H7 (cell line): Measurements from ENCODE around the gene PPP1R37. TPM values are rescaled to one million over a fixed set of nuclear protein-coding genes. Genes with fewer than 3 reads are reported as not detected.
"Not testable (repeated sequence)": the region's sequence is repeated elsewhere in the genome, so short reads cannot be mapped to it uniquely, and the experiment has no call there.

ENCODE experiments used
- DNase-seq: peaks from one replicate; pipeline ENCODE4 v3.0.0; 2012
- H3K27me3 ChIP-seq: 2 replicates; pipeline ENCODE4 v1.6.0; 2011; ENCODE audit warnings: mild to moderate bottlenecking, low read length; ENCODE audit not compliant: control insufficient read depth, insufficient read depth
- H3K36me3 ChIP-seq: replicated peaks from 2 replicates; pipeline ENCODE4 v1.5.1; 2011; ENCODE audit warnings: low read length; ENCODE audit not compliant: control insufficient read depth, insufficient read depth
- H3K4me3 ChIP-seq: 2 replicates; pipeline ENCODE4 v1.5.1; 2011; ENCODE audit warnings: low read depth, mild to moderate bottlenecking, control low read depth, low read length, moderate library complexity; ENCODE audit not compliant: insufficient read depth
- total RNA-seq: library from RNA; depleted of rRNA; stranded (reverse); fragments of >200 nt; shearing (Covaris generic); gene quantifications from 2 replicates; pipeline ENCODE4 v1.2.3, GENCODE V29; 2014

The PPP1R37 gene
- total RNA-seq, 1 experiment from 2014 or later, result 32.9 TPM

DNA sequence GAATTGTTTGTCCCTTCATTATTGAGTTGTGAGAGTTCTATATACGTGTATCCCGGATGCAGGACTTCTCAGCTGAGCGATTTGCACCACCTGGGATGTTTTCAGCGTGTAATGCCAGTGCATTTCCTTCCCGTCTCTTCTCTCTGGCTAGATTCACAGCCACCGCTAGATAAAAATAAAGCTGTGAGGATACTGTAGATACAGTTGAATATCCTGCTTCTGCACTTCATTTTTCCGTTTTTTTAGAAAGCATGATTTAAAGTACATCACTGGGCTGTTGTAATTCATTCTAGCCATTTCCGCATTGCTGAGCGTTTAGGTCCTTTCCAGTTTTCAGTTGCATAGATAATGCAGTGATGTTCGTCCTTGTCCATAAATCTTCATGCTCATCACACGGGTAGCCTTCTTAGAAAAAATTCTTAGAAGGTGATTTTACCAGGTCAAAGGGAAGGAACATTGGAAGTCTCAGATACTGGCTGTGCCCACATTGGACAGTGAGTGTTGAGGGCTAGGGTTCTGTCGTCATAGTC lies 14.7 kb downstream of the PPP1R37 start:
- no peaks in the 10 kb centered on the region for H3K27me3 ChIP-seq
- H3K36me3 ChIP-seq, result no peaks in the 10 kb centered on the region
- no peak overlapping the region for H3K4me3 ChIP-seq
- DNase-seq, result no peak

DNA sequence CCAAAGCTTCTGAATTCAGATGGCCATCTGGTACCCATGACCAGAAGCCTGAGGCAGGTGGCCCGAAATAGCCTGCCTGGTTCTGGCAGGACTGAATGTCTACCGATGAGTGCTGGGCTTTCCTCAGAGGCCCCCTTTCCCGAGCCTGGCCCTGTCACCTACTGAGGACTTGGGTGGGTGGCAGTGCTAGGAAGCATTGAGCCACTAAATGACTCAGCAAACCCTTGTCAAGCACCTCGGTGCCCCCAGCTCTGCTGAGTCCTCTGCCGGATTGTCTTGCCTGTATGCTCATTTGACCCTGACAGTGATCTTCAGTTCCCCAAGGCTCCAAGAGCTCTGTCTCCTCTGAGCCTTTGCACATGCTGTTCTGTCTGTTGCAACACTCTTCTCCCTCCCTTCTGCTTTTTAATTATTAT lies 17.9 kb downstream of the PPP1R37 start:
- H3K4me3 ChIP-seq, result no peak overlapping the region
- DNase-seq, result no peak
- H3K27me3 ChIP-seq, result no peaks in the 10 kb centered on the region
- no peaks in the 10 kb centered on the region for H3K36me3 ChIP-seq

DNA sequence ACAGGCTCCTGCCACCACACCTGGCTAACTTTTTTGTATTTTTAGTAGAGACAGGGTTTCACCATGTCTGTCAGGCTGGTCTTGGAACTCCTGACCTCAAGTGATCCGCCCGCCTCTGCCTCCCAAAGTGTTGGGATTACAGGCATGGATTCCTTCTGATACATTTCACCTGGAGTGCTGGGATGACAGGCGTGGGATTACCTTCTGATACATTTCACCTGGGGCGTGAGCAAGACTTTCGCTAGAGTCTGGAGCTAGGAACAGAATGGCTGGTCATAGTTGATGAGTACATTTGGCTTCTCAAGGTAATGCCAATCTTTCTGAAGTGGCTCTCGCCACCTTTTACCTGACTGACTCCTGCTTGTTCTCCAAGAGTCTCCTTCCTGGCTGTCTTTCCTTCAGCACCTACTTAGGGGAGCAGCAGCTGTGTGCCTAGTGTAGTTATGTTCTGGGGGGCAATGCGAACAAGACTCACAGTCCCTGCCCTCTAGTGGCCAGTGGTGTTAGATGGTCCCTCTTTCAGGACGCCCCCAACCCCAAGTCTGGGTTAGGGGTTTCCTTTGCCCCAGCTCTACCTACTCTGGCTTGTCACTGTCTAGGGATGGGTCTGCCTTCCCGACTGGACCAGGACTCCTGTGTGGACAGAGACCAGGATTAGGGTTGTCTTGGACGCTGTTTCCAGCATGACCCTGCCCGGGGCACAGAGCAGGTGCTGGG lies 19.3 kb downstream of the PPP1R37 start:
- Histone ChIP-seq H3K27me3 (no peaks in the 10 kb centered on the region), H3K4me3 (no peak overlapping the region), H3K36me3 (no peaks in the 10 kb centered on the region)
- no peak for DNase-seq

DNA sequence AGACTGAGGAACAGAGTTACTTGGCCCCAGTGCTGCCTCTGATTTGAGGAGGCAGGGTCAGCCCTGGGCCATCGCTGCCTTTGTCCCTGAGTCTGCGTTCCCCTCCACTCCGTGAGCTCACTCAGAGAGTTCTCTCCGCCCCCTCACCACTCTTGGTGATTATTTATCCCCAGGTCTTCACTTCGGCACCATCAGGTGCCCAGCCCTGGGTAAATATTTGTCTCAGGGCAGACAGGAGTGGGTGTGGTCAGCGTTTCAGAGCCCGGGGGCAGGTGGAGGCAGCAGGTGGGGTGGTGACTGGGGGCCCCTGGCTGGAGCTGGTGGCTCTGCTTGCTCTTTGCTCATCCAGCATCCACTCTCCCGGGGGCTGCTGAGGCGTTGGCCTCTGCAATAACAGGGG lies 20.6 kb downstream of the PPP1R37 start:
- no peaks in the 10 kb centered on the region for H3K36me3 ChIP-seq
- H3K4me3 ChIP-seq, result no peak overlapping the region
- DNase-seq, result no peak
- H3K27me3 ChIP-seq, result no peaks in the 10 kb centered on the region

DNA sequence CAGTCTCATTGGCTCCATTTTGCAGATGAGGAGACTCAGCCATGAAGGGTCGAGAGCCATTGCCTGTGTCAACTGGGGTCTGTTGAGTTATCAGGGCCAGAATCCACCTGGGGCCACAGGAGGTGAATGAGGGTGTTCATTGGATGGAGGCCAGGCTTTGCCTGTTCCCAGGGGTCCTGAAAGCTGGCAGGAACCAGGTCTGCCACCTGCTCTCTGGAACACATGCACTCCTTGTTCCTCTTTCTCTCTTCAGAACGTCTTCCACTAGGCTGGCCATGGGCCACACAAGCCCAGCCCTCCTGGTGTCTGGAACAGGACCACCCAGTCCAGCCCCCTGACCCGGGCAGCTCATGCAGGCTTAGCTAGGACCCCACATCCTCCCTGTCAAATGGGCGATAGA lies 21.1 kb downstream of the PPP1R37 start:
- Histone ChIP-seq H3K36me3 (no peaks in the 10 kb centered on the region), H3K27me3 (no peaks in the 10 kb centered on the region), H3K4me3 (no peak overlapping the region)
- no peak for DNase-seq

DNA sequence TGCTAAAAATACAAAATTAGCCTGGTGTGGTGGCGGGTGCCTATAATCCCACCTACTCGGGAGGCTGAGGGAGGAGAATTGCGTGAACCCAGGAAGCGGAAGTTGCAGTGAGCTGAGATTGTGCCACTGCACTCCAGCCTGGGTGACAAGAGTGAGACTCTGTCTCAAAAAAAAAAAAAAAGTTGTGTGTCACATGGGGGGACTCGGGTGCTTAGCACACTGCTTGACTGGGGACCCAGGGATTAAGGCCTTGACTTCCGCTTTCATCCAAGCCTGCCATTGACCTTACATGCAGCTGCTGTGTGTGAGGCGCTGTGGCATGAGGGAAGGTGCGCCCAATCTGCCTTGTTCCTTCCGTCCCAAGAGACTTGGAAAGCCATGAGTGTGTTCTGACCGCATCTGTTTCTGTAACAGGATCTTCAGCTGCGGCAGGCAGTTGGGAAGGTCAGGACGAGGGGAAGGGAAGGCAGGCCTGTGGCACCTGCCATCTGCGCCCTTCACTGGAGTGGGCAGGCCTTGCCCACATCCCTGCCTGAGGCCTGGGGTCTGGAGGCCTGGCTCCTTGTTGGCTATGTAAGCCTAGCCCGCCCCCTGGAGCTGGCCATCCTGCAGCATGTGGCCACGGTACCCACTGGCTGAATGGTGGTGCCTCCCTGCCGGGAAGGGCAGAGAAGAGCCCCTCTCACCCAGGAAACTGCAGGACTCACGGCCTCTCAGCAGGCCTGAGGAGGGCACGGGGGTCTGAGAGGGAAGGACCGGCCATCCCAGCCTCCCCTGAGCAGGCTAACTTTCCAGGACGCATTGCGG lies 23.0 kb downstream of the PPP1R37 start:
- no peak overlapping the region for H3K4me3 ChIP-seq
- peak; percentile 55 for DNase-seq
- H3K36me3 ChIP-seq, result no peaks in the 10 kb centered on the region
- H3K27me3 ChIP-seq, result no peaks in the 10 kb centered on the region

DNA sequence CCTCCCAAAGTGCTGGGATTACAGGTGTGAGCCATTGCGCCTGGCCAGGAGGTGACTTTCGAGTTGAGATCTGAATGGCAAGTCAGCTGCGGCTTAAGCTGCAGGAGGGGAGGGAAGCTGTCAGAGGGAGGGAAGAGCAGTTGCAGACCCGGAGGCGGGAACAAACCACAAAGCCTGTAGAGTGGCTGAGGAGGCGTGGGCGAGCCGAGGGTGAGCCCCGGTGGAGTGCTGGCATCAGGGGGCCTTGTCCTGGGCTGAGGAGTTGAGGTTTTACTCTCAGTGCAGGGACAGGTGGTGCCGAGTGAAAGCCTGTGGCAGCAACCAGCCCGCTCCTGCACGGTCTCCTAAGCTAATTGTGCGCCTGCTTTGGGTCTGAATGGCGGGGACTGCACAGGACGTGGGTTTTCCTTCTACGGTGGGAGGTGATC lies 24.2 kb downstream of the PPP1R37 start:
- no peak overlapping the region for H3K4me3 ChIP-seq
- H3K27me3 ChIP-seq, result no peaks in the 10 kb centered on the region
- H3K36me3 ChIP-seq, result no peaks in the 10 kb centered on the region
- DNase-seq, result peak; percentile 84

DNA sequence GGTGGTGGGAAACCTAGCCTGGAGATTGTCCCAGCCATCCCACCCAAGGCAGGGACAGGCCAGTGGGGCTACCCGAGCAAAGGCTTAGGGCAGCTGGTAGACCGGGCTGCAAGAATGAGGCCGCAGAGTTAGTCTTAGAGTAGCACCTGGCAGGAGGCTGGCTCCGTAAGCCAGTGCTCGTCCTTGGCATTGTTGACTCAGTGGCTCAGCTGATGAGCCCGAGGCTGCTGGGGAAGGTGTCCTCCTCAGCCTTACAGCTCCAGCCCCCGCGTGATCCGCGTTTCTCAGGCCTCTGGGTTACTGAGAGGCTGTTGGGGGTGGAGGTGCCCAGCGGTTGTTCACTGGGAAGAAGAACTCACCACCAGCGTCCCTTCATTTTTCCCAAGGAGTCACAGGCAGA lies 24.7 kb downstream of the PPP1R37 start:
- Histone ChIP-seq H3K27me3 (no peaks in the 10 kb centered on the region), H3K4me3 (no peak overlapping the region), H3K36me3 (no peaks in the 10 kb centered on the region)
- no peak for DNase-seq

DNA sequence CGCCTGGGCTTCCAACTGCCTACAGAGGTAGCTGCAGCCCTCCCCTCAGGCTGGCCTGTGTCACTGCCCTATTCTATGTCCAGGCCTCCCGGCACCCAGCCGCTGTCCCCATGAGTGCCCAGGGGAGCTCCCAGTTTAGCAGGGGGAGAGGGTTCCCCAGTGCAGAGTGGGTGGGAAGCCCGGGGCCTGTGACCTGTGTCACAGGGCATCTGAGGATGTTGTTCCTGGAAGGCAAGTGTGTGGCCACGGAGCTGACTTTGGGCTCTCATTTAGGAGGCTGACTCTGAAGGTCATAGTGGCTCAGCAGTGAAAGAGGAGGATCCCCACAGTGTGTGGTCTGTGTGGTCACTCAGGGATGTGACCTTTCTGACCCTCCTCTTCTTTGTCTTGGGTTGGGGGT lies 25.1 kb downstream of the PPP1R37 start:
- Histone ChIP-seq H3K36me3 (no peaks in the 10 kb centered on the region), H3K27me3 (no peaks in the 10 kb centered on the region), H3K4me3 (no peak overlapping the region)
- DNase-seq, result no peak

DNA sequence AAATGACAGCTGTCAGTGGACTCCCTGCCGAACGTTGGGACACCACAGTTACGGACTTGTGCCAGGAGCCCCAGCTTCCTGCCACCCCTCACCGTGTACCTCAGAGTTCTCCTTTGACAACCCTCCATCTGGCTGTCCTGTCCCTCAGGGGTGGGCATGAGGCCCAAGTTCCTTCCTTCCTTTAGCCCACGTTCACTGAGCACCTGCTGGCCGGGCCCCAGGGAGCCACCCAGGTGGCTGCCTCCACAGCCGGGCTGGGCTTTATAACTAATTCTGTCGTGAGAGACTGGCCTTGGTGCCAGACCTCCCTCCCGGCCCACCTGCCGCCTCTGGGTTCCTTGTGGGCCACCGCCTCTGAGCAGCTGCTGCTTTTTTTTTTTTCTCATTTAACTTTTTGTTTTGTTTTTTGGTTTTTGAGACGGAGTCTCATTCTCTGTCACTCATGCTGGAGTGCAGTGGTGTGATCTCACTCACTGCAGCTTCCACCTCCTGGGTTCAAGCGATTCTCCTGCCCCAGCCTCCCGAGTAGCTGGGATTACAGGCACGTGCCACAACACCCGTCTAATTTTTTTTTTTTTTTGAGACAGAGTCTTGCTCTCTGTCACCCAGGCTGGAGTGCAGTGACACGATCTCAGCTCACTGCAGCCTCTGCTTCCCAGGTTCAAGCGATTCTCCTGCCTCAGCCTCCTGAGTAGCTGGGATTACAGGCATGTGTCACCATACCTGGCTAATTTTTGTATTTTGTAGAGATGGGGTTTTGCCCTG lies 25.8 kb downstream of the PPP1R37 start:
- DNase-seq, H3K4me3 ChIP-seq, H3K27me3 ChIP-seq, H3K36me3 ChIP-seq: not testable (repeated sequence)

DNA sequence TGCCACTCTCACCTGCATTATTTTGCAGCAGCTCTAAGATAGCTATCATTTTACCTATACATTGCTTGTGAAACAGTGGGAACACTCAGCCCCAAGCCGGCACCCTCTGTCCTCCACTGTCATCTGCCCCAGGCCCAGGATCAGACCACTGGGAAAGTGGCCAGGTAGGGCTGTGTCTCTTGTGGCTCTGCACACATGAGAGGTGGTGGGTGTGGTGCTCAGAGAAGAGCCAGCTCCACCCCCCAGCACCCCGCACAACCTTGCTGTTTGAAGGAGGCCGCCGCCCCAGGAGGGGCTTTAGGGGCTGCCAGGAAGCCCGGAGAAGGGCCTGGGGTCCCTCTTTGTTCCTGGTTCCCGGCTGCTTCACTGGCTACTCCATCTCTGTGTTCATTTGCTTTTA lies 26.6 kb downstream of the PPP1R37 start:
- Histone ChIP-seq H3K4me3 (no peak overlapping the region), H3K36me3 (no peaks in the 10 kb centered on the region; the same call in 1 of the 2 replicates), H3K27me3 (no peaks in the 10 kb centered on the region)
- no peak for DNase-seq

DNA sequence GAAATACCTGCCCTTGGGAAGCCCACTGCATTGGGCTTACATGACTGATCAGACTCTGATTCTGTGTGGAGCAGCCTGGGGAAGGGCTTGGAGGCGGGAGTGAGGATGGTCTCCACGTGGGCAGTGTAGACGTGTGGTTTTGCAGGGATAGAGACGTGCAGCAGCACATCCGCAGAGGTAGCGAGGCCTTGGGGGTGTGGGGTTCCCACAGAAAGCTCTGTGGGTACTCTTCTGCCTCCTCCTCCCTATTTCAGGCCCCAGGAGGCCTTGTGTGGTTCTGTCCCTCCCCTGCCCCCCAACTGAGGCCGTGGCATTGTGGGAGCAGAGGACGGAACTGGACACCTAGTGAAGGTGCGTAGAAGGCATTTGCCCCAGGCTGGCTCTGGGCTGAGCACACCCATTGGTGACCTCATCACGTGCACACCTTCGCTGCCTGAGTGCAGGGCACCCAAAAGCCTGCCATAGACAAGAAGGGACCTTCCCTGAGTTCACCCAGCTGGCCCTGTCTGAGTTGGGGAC lies 28.9 kb downstream of the PPP1R37 start:
- Histone ChIP-seq H3K36me3 (no peaks in the 10 kb centered on the region; the same call in none of the 2 replicates), H3K4me3 (no peak overlapping the region), H3K27me3 (no peaks in the 10 kb centered on the region)
- no peak for DNase-seq

DNA sequence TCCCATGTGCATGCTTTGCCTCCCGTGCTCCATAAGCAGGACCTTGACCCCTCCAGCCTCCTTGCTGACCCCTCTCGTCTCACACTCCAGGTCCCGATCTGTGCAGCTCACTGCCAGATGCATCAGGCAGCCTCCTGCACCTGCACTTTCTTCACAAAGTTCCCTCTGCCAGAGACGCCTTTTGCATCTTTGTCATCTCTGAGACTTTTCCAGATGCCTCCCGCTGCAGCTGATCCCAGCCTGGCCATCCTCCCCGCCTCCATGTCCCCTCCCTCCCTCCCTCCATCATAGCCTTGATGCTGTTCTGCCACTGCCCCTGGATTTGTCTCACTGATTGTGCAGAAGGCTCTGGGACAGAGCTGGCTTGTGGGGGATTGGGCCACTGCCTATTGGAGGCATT lies 29.9 kb downstream of the PPP1R37 start:
- Histone ChIP-seq H3K36me3 (no peaks in the 10 kb centered on the region; the same call in none of the 2 replicates), H3K4me3 (no peak overlapping the region), H3K27me3 (no peaks in the 10 kb centered on the region)
- no peak for DNase-seq

DNA sequence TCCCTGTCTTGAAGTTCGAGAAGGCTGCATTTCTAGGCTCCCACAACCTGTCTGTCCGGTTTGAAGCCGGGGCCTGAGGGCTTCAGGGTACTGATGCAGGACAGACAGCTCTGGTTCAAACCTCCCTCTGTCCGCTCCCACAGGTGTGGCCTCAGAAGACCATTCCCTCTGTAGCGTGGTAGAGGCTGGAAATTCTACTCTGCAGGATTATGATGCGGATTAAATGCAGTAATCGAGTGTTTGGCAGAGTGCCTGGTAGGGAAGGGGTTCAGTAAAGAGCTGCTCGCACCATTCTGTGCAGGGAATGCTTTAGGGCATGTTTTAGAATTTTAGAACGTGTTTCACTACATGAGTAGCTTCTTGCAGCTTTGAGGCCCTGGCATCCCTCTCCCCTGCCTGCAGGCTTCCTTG lies 30.5 kb downstream of the PPP1R37 start:
- no peak overlapping the region for H3K4me3 ChIP-seq
- DNase-seq, result no peak
- no peaks in the 10 kb centered on the region; the same call in none of the 2 replicates for H3K36me3 ChIP-seq
- no peaks in the 10 kb centered on the region for H3K27me3 ChIP-seq
